Stimulated activated CD4-positive, alpha-beta T cell treated with anti-CD3 and anti-CD28 coated beads, Interleukin-1b, Interleukin-23, amount 100 ng/mL, for 48 hours (primary cell): ENCODE data around the gene DGKE.
A peak's percentile ranks its signal among the peaks of the same experiment; 100 is the strongest.

Experiments
- DNase-seq: peaks from one replicate; pipeline ENCODE4 v3.0.0-alpha.2; 2020

The DGKE gene

GRCh38 chr17:56851008-56851407 is 17.1 kb downstream of the DGKE start:
- no peak for DNase-seq

GRCh38 chr17:56861899-56862298 is 27.9 kb downstream of the DGKE start:
- no peak for DNase-seq

GRCh38 chr17:56863974-56864373 is 30.0 kb downstream of the DGKE start:
- no peak for DNase-seq

GRCh38 chr17:56866076-56866475 is 32.1 kb downstream of the DGKE start:
- no peak for DNase-seq

GRCh38 chr17:56866496-56866895 is 32.5 kb downstream of the DGKE start:
- DNase-seq = no peak

- DNase-seq = no peak
Observed at GRCh38 chr17:56867948-56868376, 34.0 kb downstream of the DGKE start.

- no peak for DNase-seq
Observed at GRCh38 chr17:56868716-56869115, 34.8 kb downstream of the DGKE start.

GRCh38 chr17:56870081-56870651 is 36.2 kb downstream of the DGKE start:
- DNase-seq = no peak

- DNase-seq = no peak
Observed at GRCh38 chr17:56876766-56877179, 42.8 kb downstream of the DGKE start.

- no peak for DNase-seq
Observed at GRCh38 chr17:56879280-56879679, 45.3 kb downstream of the DGKE start.

GRCh38 chr17:56880133-56880532 is 46.2 kb downstream of the DGKE start:
- no peak for DNase-seq

- DNase-seq = no peak
Observed at GRCh38 chr17:56880571-56880970, 46.6 kb downstream of the DGKE start.

GRCh38 chr17:56881685-56882295 is 47.8 kb downstream of the DGKE start:
- no peak for DNase-seq

- no peak for DNase-seq
Observed at GRCh38 chr17:56883616-56884015, 49.7 kb downstream of the DGKE start.

GRCh38 chr17:56884483-56885311 is 50.7 kb downstream of the DGKE start:
- no peak for DNase-seq

GRCh38 chr17:56885312-56885657 is 51.3 kb downstream of the DGKE start:
- no peak for DNase-seq

- DNase-seq = no peak
Observed at GRCh38 chr17:56886288-56886731, 52.4 kb downstream of the DGKE start.

- no peak for DNase-seq
Observed at GRCh38 chr17:56887105-56887504, 53.2 kb downstream of the DGKE start.

GRCh38 chr17:56887552-56888467 is 53.9 kb downstream of the DGKE start:
- DNase-seq = no peak

- DNase-seq = no peak
Observed at GRCh38 chr17:56890390-56890789, 56.4 kb downstream of the DGKE start.

GRCh38 chr17:56890906-56891674 is 57.1 kb downstream of the DGKE start:
- no peak for DNase-seq

- peak; percentile 49 for DNase-seq
Observed at GRCh38 chr17:56891751-56892150, 57.8 kb downstream of the DGKE start.
